Neuronal stem cell (in vitro differentiated cells): Measurements from ENCODE around the gene NRSN2.

Source experiments
- DNase-seq: peaks from one replicate; pipeline ENCODE4 v3.0.0-alpha.2; 2013; ENCODE audit warnings: low spot score
- H2AFZ ChIP-seq: one replicate; pipeline ENCODE4 v1.6.1; 2013; ENCODE audit warnings: mild to moderate bottlenecking, low read length, inconsistent platforms
- H2AK5ac ChIP-seq: 2 replicates; pipeline ENCODE4 v1.6.1; 2013; ENCODE audit warnings: low read depth, mild to moderate bottlenecking, inconsistent platforms, low read length, moderate library complexity, mixed read lengths
- H2BK120ac ChIP-seq: 2 replicates; pipeline ENCODE4 v1.6.1; 2013; ENCODE audit warnings: low read depth, mild to moderate bottlenecking, inconsistent platforms, low read length, moderate library complexity, mixed read lengths
- H2BK12ac ChIP-seq: one replicate; pipeline ENCODE4 v1.6.1; 2013; ENCODE audit warnings: low read length, inconsistent platforms
- H2BK15ac ChIP-seq: 2 replicates; pipeline ENCODE4 v1.6.1; 2013; ENCODE audit warnings: mild to moderate bottlenecking, low read length, inconsistent platforms, mixed read lengths
- H2BK5ac ChIP-seq: one replicate; pipeline ENCODE4 v1.6.1; 2013; ENCODE audit warnings: inconsistent platforms, mild to moderate bottlenecking, low read length, moderate library complexity
- H3K14ac ChIP-seq: one replicate; pipeline ENCODE4 v1.6.1; 2013; ENCODE audit warnings: low read length, inconsistent platforms
- H3K18ac ChIP-seq: 2 replicates; pipeline ENCODE4 v1.6.1; 2013; ENCODE audit warnings: low read length, inconsistent platforms
- H3K23ac ChIP-seq: 2 replicates; pipeline ENCODE4 v1.6.1; 2013; ENCODE audit warnings: low read depth, mild to moderate bottlenecking, mixed read lengths, low read length, inconsistent platforms; ENCODE audit not compliant: poor library complexity
- H3K27ac ChIP-seq: replicated peaks from 3 replicates; pipeline ENCODE4 v1.5.1; 2013; ENCODE audit warnings: low read length, inconsistent platforms
- H3K27me3 ChIP-seq, 3 experiments: 2 replicates each; pipeline ENCODE4 v1.6.1; 2013; ENCODE audit warnings: low read length in 3 of 3, mild to moderate bottlenecking in 2 of 3, inconsistent platforms in 1 of 3, low read depth in 1 of 3, mixed read lengths in 1 of 3, moderate library complexity in 1 of 3; ENCODE audit not compliant: control insufficient read depth in 3 of 3, insufficient read depth in 3 of 3
- H3K36me3 ChIP-seq, 2 donors: replicated peaks in 1 of 2; 2 replicates each; pipeline ENCODE4 v1.6.1; 2013; ENCODE audit warnings: low read length in 2 of 2; ENCODE audit not compliant: control insufficient read depth in 2 of 2, insufficient read depth in 2 of 2
- H3K4ac ChIP-seq: 2 replicates; pipeline ENCODE4 v1.6.1; 2013; ENCODE audit warnings: inconsistent platforms, mild to moderate bottlenecking, low read length, moderate library complexity
- H3K4me1 ChIP-seq, 2 donors: 1 replicate in 1 of 2; 2 replicates in 1 of 2; pipeline ENCODE4 v1.6.1; 2013; ENCODE audit warnings: low read length in 2 of 2, low read depth in 1 of 2; ENCODE audit not compliant: control insufficient read depth in 2 of 2, insufficient read depth in 1 of 2
- H3K4me2 ChIP-seq: one replicate; pipeline ENCODE4 v1.6.1; 2013; ENCODE audit warnings: mild to moderate bottlenecking, low read length, inconsistent platforms; ENCODE audit not compliant: insufficient read depth, poor library complexity, severe bottlenecking
- H3K4me3 ChIP-seq, 2 donors: 2 replicates each; pipeline ENCODE4 v1.5.1; 2013; ENCODE audit warnings: low read length in 2 of 2, mild to moderate bottlenecking in 2 of 2, inconsistent platforms in 1 of 2, moderate library complexity in 1 of 2
- H3K79me1 ChIP-seq: one replicate; pipeline ENCODE4 v1.6.1; 2013; ENCODE audit warnings: low read depth, mild to moderate bottlenecking, inconsistent platforms, low read length, moderate library complexity
- H3K9ac ChIP-seq: one replicate; pipeline ENCODE4 v1.6.1; 2013; ENCODE audit warnings: mild to moderate bottlenecking, low read depth, low read length, inconsistent platforms; ENCODE audit not compliant: poor library complexity
- H3K9me3 ChIP-seq, 2 donors: replicated peaks in 1 of 2; 2 replicates each; pipeline versions ENCODE3 to v1.6.1; 2013; ENCODE audit warnings: low read length in 2 of 2, mild to moderate bottlenecking in 2 of 2, inconsistent platforms in 1 of 2, low read depth in 1 of 2, mixed read lengths in 1 of 2, moderate library complexity in 1 of 2; ENCODE audit not compliant: control insufficient read depth in 2 of 2, insufficient read depth in 1 of 2
- H4K8ac ChIP-seq: one replicate; pipeline ENCODE4 v1.6.1; 2013; ENCODE audit warnings: low read depth, mild to moderate bottlenecking, inconsistent platforms, low read length, moderate library complexity
- H4K91ac ChIP-seq: one replicate; pipeline ENCODE4 v1.6.1; 2013; ENCODE audit warnings: low read length, low read depth, mild to moderate bottlenecking, inconsistent platforms; ENCODE audit not compliant: poor library complexity
- WGBS, 2 donors: extraction: QIAGEN DNeasy Blood & Tissue Kit; methylation state at CpG; one replicate each; pipeline ENCODE4 v1.1.7; 2013; ENCODE audit warnings: missing lambda C conversion rate in 2 of 2, mixed read lengths in 1 of 2; ENCODE audit not compliant: insufficient read length in 2 of 2, insufficient replicate concordance in 1 of 2; ENCODE audit errors: extremely low coverage in 2 of 2; 5-methylcytosine and 5-hydroxymethylcytosine counted together

The NRSN2 gene

DNA sequence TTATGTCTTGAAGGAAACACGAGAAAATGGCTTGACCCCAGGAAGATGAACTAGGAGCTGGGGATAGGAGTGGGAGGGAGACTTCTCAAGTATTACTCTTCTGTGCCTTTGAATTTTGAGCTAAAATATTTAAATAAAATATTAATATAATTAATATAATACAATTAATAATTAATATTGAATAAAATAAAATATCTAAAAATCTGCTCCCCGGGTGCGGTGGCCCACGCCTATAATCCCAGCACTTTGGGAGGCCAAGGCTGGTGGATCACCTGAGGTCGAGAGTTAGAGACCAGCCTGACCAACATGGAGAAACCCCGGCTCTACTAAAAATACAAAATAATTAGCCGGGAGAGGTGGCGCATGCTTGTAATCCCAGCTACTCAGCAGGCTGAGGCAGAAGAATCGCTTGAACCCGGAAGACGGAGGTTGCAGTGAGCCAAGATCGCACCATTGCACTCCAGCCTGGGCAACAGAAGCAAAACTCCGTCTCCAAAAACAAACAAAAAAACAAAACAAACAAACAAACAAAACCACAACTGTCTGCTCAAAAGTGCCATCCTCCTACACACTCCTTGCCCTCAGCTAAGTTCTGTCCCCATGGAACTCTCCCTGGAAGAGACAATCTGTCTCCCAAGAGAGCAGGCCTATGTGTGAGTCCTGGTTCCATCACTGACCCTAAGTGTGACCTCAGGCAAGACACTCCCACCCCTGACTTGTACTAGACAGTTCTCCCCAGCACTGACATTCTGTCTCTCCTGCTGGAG is 20.0 kb downstream of the NRSN2 start:
- Histone ChIP-seq H4K8ac (no peak overlapping the region), H3K27ac (no peak overlapping the region), H3K36me3 (no peaks in the 10 kb centered on the region), H3K14ac (no peak overlapping the region), H3K27me3 (peaks cover 0 to 8% (median 0%) of the 10 kb centered on the region in 3 experiments), H3K9me3 (peaks cover 0 to 3% of the 10 kb centered on the region in 2 donors), H3K4me3 (no peak overlapping the region), H4K91ac (no peak overlapping the region), H3K9ac (no peak overlapping the region), H3K79me1 (no peaks in the 10 kb centered on the region), H2AK5ac (no peak overlapping the region), H3K4ac (no peak overlapping the region), H2BK120ac (no peak overlapping the region), H2BK5ac (no peak overlapping the region), H3K4me2 (no peak overlapping the region), H3K23ac (no peak overlapping the region), H2BK15ac (no peak overlapping the region), H2BK12ac (no peak overlapping the region), H2AFZ (no peak overlapping the region), H3K4me1 (peaks cover 4 to 5% of the 10 kb centered on the region in 2 donors), H3K18ac (no peak overlapping the region)
- no CpG with 5 or more reads among the region's 13 CpGs for WGBS, 2 donors
- DNase-seq: no peak

DNA sequence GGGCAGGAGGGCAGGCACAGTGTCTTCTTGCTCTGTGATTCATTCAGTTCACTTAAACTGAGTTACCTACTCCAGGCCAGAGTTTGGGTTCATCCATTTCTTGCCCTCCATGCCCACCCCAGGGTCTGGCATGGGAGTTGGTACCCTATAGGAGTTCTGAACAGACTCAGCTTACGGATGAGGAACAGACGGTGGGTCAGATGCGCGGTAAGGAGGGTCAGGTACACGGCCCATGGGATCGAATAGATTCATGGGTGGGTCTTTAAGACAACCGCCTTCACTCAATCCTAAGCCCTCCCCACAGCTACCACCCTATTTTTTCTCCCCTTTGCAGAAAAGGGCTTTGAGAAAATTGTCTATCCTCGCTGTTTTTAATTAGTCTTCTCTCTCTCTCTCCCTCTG is 20.6 kb downstream of the NRSN2 start:
- no peak overlapping the region for H2AFZ ChIP-seq
- H3K4me1 ChIP-seq: peaks cover 4 to 7% of the 10 kb centered on the region in 2 donors
- H3K4me3 ChIP-seq: no peak overlapping the region
- H2BK15ac ChIP-seq: no peak overlapping the region
- H3K23ac ChIP-seq: no peak overlapping the region
- peaks cover 0 to 8% (median 0%) of the 10 kb centered on the region in 3 experiments for H3K27me3 ChIP-seq
- H3K18ac ChIP-seq: no peak overlapping the region
- no peak overlapping the region for H2BK5ac ChIP-seq
- H4K8ac ChIP-seq: no peak overlapping the region
- no peak overlapping the region for H3K9ac ChIP-seq
- no peak overlapping the region for H3K4me2 ChIP-seq
- no peak overlapping the region for H3K4ac ChIP-seq
- no peaks in the 10 kb centered on the region for H3K36me3 ChIP-seq
- no peak overlapping the region for H2AK5ac ChIP-seq
- no peak for DNase-seq
- peaks cover 0 to under 1% of the 10 kb centered on the region in 2 donors for H3K9me3 ChIP-seq
- no peak overlapping the region for H4K91ac ChIP-seq
- H3K79me1 ChIP-seq: no peaks in the 10 kb centered on the region
- no peak overlapping the region for H3K27ac ChIP-seq
- no peak overlapping the region for H2BK12ac ChIP-seq
- no peak overlapping the region for H2BK120ac ChIP-seq
- no peak overlapping the region for H3K14ac ChIP-seq
- whole genome bisulfite sequencing, 2 donors: no CpG with 5 or more reads among the region's 8 CpGs

- H3K23ac ChIP-seq: no peak overlapping the region
Measured at GRCh38 chr20:368915-369314, 22.0 kb downstream of the NRSN2 start.

GRCh38 chr20:370151-370600 is 23.3 kb downstream of the NRSN2 start:
- Histone ChIP-seq H2BK5ac (no peak overlapping the region), H2AFZ (no peak overlapping the region), H2BK12ac (no peak overlapping the region), H3K9ac (no peak overlapping the region), H3K9me3 (no peaks in the 10 kb centered on the region), H3K4me2 (no peak overlapping the region), H3K14ac (no peak overlapping the region), H2BK15ac (no peak overlapping the region), H3K27ac (no peak overlapping the region), H2BK120ac (no peak overlapping the region), H3K23ac (no peak overlapping the region), H4K91ac (no peak overlapping the region), H3K79me1 (no peaks in the 10 kb centered on the region), H3K27me3 (peaks cover 0 to 5% (median 0%) of the 10 kb centered on the region in 3 experiments), H3K18ac (no peak overlapping the region), H3K4me3 (no peak overlapping the region), H3K4ac (no peak overlapping the region), H2AK5ac (no peak overlapping the region), H3K36me3 (no peaks in the 10 kb centered on the region), H4K8ac (no peak overlapping the region), H3K4me1 (peaks cover 2 to 4% of the 10 kb centered on the region in 2 donors)
- no peak for DNase-seq
- WGBS, 2 donors: no CpG with 5 or more reads among the region's 7 CpGs

More at GRCh38 chr20:368915-369314, 22.0 kb downstream of the NRSN2 start:
- no peak overlapping the region for H3K27ac ChIP-seq
- peaks cover 2 to 4% of the 10 kb centered on the region in 2 donors for H3K4me1 ChIP-seq
- H2BK5ac ChIP-seq: no peak overlapping the region
- H3K27me3 ChIP-seq: peaks cover 0 to 8% (median 0%) of the 10 kb centered on the region in 3 experiments
- H3K36me3 ChIP-seq: no peaks in the 10 kb centered on the region
- no peaks in the 10 kb centered on the region for H3K9me3 ChIP-seq
- H3K79me1 ChIP-seq: no peaks in the 10 kb centered on the region
- H2BK15ac ChIP-seq: no peak overlapping the region
- H2BK12ac ChIP-seq: no peak overlapping the region
- H4K91ac ChIP-seq: no peak overlapping the region
- H3K4ac ChIP-seq: no peak overlapping the region
- H3K18ac ChIP-seq: no peak overlapping the region
- no peak overlapping the region for H3K4me3 ChIP-seq
- H2BK120ac ChIP-seq: no peak overlapping the region
- no peak overlapping the region for H2AK5ac ChIP-seq
- no CpG with 5 or more reads among the region's 4 CpGs for WGBS, 2 donors
- no peak overlapping the region for H2AFZ ChIP-seq
- no peak overlapping the region for H3K9ac ChIP-seq
- H4K8ac ChIP-seq: no peak overlapping the region
- no peak overlapping the region for H3K14ac ChIP-seq
- DNase-seq: no peak
- H3K4me2 ChIP-seq: no peak overlapping the region
